ENCODE data around the gene TAF1C.

Gene TAF1C

DNA sequence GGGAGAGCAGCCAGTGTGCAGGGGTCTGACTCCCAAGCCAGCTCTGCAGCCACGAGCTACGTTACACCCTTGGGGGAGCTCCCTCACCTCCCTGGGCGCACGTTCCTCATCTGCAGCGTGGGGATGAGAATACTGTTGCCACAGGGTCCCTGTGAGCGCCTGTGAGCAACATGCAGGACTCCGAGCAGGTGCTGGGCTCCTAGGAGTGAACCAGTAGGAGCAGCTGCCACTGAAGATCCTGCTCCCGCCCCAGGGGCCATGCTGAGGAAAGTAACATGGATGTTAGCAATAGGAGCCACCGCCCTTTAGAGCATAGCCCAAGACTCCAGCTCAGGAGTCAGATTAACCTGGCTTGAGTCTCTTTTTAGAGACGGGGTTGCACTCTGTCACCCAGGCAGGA lies 25.8 kb downstream of the TAF1C start:
- TF ChIP-seq, protein P1, sequence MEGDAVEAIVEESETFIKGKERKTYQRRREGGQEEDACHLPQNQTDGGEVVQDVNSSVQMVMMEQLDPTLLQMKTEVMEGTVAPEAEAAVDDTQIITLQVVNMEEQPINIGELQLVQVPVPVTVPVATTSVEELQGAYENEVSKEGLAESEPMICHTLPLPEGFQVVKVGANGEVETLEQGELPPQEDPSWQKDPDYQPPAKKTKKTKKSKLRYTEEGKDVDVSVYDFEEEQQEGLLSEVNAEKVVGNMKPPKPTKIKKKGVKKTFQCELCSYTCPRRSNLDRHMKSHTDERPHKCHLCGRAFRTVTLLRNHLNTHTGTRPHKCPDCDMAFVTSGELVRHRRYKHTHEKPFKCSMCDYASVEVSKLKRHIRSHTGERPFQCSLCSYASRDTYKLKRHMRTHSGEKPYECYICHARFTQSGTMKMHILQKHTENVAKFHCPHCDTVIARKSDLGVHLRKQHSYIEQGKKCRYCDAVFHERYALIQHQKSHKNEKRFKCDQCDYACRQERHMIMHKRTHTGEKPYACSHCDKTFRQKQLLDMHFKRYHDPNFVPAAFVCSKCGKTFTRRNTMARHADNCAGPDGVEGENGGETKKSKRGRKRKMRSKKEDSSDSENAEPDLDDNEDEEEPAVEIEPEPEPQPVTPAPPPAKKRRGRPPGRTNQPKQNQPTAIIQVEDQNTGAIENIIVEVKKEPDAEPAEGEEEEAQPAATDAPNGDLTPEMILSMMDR (IDR thresholded peaks at IDR 0.05; ENCODE audit: control insufficient read depth, insufficient read depth, low read depth, low read length, missing control alignments): no peak
- DNase-seq (ENCODE audit: low read depth): no peak
- no peak overlapping the region for H3K4me3 ChIP-seq (ENCODE audit: control insufficient read depth, low read depth, low read length)

DNA sequence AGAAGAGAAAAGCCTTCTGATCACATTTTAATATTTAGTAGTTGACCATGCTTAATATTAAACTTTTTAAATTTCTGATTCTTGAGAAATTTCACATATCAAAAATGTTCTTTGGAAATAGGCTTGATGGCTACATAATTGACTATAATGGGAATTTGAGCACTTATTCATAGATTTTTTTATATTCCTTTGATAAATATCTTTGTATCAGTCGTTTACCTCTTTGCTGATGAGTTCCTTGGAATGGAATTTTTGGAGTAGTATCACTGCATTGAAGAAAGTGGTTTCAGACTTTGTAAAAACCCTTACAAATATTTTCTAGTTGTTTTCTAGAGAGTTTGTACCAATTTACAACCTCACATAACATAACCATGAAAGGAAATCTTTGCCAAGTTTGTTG lies 27.1 kb downstream of the TAF1C start:
- no peak overlapping the region for H3K4me3 ChIP-seq (ENCODE audit: control insufficient read depth, low read depth, low read length)
- DNase-seq (ENCODE audit: low read depth): no peak
- TF ChIP-seq, protein P1 (IDR thresholded peaks at IDR 0.05; ENCODE audit: control insufficient read depth, insufficient read depth, low read depth, low read length, missing control alignments): no peak

DNA sequence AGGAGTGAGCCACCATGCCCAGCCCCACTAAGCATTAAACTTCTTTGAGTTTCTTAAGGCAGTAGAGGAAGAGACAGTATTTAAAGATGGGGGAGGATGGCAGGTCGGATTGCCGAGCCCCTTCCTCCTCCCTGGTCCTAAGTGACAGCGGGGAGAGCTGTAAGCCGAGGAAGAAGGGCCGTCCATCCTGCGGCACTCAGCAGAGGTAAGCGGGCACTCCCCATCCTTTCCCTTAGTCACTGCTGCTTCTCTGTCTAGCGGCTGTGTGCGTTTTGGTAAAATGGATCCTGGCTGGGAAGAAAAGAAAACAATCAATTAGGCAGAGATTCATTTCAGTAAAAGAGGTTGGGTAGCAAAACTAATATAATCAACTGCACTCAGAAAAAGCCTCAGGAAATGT lies 27.9 kb downstream of the TAF1C start:
- DNase-seq (ENCODE audit: low read depth): no peak
- TF ChIP-seq, protein P1 (IDR thresholded peaks at IDR 0.05; ENCODE audit: control insufficient read depth, insufficient read depth, low read depth, low read length, missing control alignments): no peak
- H3K4me3 ChIP-seq (ENCODE audit: control insufficient read depth, low read depth, low read length): no peak overlapping the region

DNA sequence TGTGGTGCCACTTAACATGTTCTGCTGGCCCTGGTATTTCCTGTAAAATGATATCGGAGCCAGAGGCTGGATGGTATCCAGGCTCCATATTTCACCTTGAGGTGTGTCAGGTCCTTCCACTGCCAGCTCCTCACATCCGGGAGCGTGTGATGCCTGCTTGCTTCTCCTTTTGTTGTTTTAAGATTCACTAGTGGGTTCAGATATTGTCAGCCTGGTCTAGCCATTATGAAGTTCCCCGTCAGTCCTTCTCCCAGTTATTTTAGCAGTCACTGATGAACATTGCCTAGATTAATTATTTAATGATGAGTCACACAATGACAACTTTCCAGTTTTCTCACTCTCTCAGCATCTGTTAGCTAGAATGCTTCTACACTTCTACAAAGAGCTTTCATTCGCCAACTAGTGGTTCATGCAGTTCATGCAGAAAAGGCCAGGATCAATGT lies 30.5 kb downstream of the TAF1C start:
- TF ChIP-seq, protein P1 (IDR thresholded peaks at IDR 0.05; ENCODE audit: control insufficient read depth, insufficient read depth, low read depth, low read length, missing control alignments): no peak
- DNase-seq (ENCODE audit: low read depth): no peak
- no peak overlapping the region for H3K4me3 ChIP-seq (ENCODE audit: control insufficient read depth, low read depth, low read length)

DNA sequence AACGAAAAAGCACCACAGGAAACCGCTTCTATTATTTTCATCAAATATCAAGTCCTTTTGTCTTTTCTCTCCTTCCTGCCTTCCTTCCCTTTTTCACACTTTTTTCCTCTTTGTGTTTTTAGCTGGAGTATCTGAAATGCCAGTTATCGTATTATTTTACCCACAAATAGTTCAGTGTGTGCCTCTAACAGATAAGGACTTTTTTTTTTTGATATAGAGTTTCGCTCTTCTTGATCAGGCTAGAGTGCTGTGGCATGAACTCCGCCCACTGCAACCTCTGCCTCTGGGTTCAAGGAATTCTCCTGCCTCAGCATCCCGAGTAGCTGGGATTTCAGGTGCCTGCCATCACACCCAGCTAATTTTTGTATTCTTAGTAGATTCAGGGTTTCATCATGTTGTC lies 31.1 kb downstream of the TAF1C start:
- TF ChIP-seq, protein P1 (IDR thresholded peaks at IDR 0.05; ENCODE audit: control insufficient read depth, insufficient read depth, low read depth, low read length, missing control alignments): no peak
- DNase-seq (ENCODE audit: low read depth): no peak

DNA sequence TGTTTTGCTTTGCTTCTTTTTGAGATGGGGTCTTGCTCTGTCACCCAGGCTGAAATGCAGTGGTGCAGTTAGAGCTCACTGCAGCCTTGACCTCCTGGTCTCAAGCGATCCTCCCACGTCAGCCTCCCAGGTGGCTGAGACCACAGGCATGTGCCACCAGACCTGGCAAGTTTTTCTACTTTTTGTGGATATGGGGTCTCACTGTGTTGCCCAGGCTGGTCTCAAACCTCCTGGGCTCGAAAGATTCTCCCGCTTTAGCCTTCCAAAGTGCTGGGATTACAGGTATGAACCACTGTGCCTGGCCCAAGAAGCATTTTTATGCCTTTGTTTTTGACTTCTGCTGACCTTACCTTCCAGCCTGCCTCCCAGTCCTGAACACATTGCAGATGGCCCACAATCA lies 31.6 kb downstream of the TAF1C start:
- no peak overlapping the region for H3K4me3 ChIP-seq (ENCODE audit: control insufficient read depth, low read depth, low read length)
- no peak for DNase-seq (ENCODE audit: low read depth)
- TF ChIP-seq, protein P1 (IDR thresholded peaks at IDR 0.05; ENCODE audit: control insufficient read depth, insufficient read depth, low read depth, low read length, missing control alignments): no peak

More for the DNA sequence above, 31.1 kb downstream of the TAF1C start:
- H3K4me3 ChIP-seq (ENCODE audit: control insufficient read depth, low read depth, low read length): no peak overlapping the region

DNA sequence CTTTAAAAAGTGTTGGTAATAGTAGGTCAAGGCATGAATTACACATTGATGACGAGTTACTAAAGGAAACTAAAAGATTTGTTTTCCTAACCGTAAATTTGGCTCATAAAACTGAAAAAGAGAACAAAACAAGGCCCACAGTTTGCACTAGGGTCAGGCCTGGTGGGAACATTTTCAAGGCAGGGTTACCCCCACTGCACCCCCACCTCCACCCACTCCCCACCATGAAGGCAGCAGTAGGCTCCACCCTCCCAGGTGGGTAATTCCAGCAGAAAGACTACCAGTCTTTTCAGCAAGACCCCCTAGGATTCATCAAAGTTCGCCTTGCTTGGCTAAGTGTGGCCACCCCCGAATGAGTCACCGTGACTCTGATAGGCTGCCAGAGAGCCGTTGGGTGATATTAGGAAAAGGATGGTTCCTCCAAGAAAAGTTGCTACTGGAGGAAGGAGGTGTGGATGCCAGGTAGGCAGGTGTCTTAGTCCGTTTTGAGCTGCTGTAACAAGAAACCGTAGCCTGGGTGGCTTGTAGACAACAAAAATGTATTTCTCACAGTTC lies 33.1 kb downstream of the TAF1C start:
- DNase-seq (ENCODE audit: low read depth): no peak
- TF ChIP-seq, protein P1 (IDR thresholded peaks at IDR 0.05; ENCODE audit: control insufficient read depth, insufficient read depth, low read depth, low read length, missing control alignments): no peak
- no peak overlapping the region for H3K4me3 ChIP-seq (ENCODE audit: control insufficient read depth, low read depth, low read length)

All from AG09309 (cell line).